ENCODE measurements around the gene CCDC18.

DNA sequence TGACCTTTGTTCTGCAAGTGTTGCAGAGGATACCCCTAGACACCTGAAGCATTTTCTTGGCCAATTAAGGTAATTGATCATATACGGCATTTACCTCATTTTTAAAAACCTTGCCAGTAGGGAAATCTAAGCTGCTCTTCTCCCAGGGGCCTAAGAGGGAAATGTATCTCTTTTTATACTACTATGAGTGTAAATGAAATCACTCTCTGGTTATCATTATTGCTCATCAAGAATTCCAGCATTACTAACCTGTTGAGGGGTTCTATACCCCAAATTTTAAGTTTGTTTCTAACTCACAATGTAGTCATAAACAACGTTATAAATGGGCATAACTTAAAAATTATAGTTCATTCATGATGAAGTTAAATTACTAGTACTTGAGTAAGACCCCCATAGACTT lies 27.7 kb upstream of the CCDC18 start:
- no peak for TF ChIP-seq FOXJ3 (CRISPR knock-in tag; IDR thresholded peaks at IDR 0.05; ENCODE audit: borderline replicate concordance)
- TF ChIP-seq, protein P1, sequence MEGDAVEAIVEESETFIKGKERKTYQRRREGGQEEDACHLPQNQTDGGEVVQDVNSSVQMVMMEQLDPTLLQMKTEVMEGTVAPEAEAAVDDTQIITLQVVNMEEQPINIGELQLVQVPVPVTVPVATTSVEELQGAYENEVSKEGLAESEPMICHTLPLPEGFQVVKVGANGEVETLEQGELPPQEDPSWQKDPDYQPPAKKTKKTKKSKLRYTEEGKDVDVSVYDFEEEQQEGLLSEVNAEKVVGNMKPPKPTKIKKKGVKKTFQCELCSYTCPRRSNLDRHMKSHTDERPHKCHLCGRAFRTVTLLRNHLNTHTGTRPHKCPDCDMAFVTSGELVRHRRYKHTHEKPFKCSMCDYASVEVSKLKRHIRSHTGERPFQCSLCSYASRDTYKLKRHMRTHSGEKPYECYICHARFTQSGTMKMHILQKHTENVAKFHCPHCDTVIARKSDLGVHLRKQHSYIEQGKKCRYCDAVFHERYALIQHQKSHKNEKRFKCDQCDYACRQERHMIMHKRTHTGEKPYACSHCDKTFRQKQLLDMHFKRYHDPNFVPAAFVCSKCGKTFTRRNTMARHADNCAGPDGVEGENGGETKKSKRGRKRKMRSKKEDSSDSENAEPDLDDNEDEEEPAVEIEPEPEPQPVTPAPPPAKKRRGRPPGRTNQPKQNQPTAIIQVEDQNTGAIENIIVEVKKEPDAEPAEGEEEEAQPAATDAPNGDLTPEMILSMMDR (IDR thresholded peaks at IDR 0.05): no peak
- TF ChIP-seq CREB1 (CRISPR knock-in tag; IDR thresholded peaks at IDR 0.05): no peak
- no peak for TF ChIP-seq ZNF317 (CRISPR knock-in tag; IDR thresholded peaks at IDR 0.05; ENCODE audit: borderline replicate concordance, low read depth)

Measured in WTC11 (cell line).